CD4-positive, alpha-beta T cell treated with Interleukin-6 for 4 hours (primary cell): ENCODE results near the gene SEC23B.

ENCODE experiments used
- DNase-seq: peaks from one replicate; pipeline ENCODE4 v3.0.0-alpha.2; 2020; ENCODE audit warnings: mixed read lengths

The SEC23B gene

DNA sequence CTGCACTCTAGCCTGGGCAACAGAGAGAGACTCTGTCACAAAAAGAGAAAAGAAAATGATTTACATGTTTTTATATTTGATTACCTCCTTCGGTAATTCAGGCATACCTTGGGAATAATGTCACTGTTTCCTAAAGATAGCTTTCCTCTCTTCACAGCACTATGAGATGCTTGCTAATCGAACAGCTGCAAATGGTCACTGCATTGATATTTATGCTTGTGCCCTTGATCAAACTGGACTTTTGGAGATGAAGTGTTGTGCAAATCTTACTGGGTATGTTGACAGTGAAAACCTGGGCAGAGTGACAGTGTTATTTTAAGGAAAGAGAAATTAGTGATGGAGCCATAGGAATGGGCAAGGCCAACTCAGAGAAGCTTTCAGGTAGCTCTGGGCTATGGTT is 19.6 kb downstream of the SEC23B start:
- DNase-seq: no peak

GRCh38 chr20:18527836-18528235 is 20.1 kb downstream of the SEC23B start:
- DNase-seq: no peak

- no peak for DNase-seq
These were observed 21.3 kb downstream of the SEC23B start for GRCh38 chr20:18529041-18529440.

- DNase-seq: no peak
These were observed 24.9 kb downstream of the SEC23B start for GRCh38 chr20:18532626-18533025.

GRCh38 chr20:18533491-18533890 is 25.8 kb downstream of the SEC23B start:
- no peak for DNase-seq

GRCh38 chr20:18533978-18534644 is 26.4 kb downstream of the SEC23B start:
- no peak for DNase-seq

DNA sequence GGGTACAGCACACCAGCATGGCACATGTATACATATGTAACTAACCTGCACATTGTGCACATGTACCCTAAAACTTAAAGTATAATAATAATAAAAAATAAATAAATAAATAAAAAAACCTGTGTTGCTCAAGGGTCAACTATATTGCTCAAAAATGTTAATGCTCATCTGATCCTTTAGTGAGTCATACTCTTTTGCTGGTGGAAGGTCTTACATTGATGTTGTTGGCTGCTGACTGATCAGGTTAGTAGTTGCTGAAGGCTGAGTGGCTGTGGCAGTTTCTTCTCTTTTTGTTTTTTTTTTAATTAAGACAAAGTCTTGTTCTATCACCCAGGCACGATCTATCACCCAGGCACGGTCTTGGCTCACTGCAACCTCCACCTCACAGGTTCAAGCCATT is 29.9 kb downstream of the SEC23B start:
- no peak for DNase-seq

GRCh38 chr20:18541741-18542140 is 34.0 kb downstream of the SEC23B start:
- no peak for DNase-seq

- DNase-seq: no peak
These were observed 35.5 kb downstream of the SEC23B start for GRCh38 chr20:18543216-18543615.

GRCh38 chr20:18543932-18544331 is 36.2 kb downstream of the SEC23B start:
- DNase-seq: no peak

GRCh38 chr20:18545566-18545965 is 37.8 kb downstream of the SEC23B start:
- DNase-seq: no peak

DNA sequence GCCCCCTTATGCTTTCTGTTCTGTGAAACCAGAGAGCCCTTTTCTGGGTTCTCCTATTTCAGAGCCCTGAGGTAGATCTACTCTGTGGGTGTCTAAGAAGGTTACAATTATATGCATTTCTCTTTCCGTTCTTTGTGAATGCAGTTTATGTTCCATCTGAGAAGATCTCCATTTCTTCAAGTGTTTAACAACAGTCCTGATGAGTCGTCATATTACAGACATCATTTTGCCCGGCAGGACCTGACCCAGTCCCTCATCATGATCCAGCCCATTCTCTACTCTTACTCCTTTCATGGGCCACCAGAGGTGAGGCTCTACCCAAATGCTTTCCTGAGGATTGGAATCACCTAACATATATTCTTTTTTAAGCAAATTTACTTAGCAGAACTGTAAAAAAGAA is 40.7 kb downstream of the SEC23B start:
- no peak for DNase-seq

DNA sequence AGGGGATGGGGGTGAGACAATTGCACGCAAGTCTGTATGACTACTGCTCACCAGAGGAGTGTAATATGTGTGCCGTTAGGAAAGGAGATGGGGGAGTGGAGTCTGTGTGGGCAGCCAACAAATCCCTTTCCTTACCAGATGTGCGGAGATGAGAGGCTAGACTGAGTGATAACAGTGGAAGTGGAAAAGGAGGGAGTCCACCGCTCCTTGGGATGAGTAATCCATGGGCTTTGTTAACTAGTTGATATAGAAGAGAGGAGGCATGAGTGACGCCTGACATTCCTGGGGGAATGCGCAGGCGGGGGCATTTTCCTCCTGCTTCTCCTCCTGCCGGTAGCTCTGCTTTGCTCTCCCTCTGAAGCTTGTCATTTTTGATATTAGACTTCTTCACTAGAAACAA is 46.0 kb downstream of the SEC23B start:
- DNase-seq: no peak

DNA sequence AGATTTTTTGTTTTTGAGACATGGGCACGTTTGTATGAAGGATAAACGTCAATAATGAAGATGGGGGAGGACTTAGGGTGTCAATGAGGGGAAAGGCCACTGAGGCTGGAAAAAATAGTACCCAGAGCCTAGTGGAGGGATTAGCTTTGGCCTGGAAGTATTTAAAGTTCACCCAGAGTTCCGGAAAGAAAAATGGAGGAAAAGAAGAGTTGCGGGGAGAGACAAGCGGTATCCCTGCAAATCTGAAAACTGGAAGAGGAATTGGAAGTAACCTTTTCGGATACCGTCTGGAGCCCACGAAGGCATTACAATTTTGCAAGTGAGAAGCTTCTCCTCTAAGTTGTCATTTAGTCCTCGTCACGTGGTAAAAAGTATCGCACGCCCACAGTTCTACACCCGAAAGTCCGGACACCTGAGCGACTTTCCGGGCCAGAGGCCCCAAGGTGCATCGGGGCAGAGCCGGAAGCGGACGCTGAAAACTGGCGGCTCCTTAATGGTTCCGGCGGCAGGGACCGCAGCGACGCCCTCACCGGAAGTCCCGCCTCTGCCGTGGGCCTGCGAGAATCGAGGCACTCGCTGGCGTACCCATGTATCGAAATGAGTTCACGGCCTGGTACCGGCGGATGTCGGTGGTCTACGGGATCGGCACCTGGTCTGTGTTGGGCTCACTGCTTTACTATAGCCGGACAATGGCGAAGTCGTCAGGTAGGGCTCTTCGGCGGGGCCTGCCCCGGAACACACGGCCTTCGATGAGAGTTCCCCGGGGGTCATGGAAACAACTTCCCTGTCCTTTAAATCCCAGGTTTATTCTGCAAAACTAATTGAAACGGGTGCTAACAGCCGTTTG is 59.4 kb downstream of the SEC23B start, which contains the start of gene SMIM26:
TSS of gene SMIM26 (plus strand) at position 541 of the 847 bp plus-strand sequence. CDS start at position 588, 47 bp downstream.
- peak; percentile 96 for DNase-seq

GRCh38 chr20:18567739-18568091 is 60.0 kb downstream of the SEC23B start:
- DNase-seq: no peak

GRCh38 chr20:18571009-18571408 is 63.3 kb downstream of the SEC23B start:
- DNase-seq: no peak

- DNase-seq: no peak
These were observed 63.8 kb downstream of the SEC23B start for GRCh38 chr20:18571578-18571977.

- no peak for DNase-seq
These were observed 70.2 kb downstream of the SEC23B start for GRCh38 chr20:18577942-18578341.

- no peak for DNase-seq
These were observed 70.8 kb downstream of the SEC23B start for GRCh38 chr20:18578581-18578980.

GRCh38 chr20:18580012-18580411 is 72.3 kb downstream of the SEC23B start:
- no peak for DNase-seq

DNA sequence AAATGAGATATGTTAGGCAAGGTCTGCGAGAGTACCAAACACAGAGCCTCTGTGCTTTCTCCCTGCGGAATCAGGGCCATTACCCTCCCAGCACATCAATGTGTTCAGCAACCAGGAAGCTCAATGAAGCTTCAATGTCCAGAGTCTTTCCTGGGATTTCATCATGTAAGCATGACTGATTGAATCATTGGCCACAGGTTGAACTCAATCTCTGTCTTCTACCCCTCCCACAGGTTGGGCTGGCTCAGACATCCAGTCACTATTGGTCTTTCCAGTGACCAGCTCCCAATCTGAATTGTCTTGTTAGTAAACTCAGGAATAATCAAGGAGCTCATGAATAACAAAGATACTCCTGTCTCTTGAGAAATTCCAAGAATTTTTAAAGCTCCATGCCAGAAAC is 77.4 kb downstream of the SEC23B start:
- no peak for DNase-seq

GRCh38 chr20:18587665-18588573 is 80.2 kb downstream of the SEC23B start, which contains the start of gene DTD1:
TSS of gene DTD1 (plus strand) at chr20:18588054. CDS start at chr20:18588073, 19 bp downstream.
- peak; percentile 84 for DNase-seq

GRCh38 chr20:18588574-18588933 is 80.8 kb downstream of the SEC23B start:
- no peak for DNase-seq
